ENCODE results near the gene ITGA1. TPM values are rescaled to one million over a fixed set of nuclear protein-coding genes. Genes with fewer than 3 reads are reported as not detected.

Gene ITGA1
- total RNA-seq, 1 donor from 2014 or later = 84.4 TPM

DNA sequence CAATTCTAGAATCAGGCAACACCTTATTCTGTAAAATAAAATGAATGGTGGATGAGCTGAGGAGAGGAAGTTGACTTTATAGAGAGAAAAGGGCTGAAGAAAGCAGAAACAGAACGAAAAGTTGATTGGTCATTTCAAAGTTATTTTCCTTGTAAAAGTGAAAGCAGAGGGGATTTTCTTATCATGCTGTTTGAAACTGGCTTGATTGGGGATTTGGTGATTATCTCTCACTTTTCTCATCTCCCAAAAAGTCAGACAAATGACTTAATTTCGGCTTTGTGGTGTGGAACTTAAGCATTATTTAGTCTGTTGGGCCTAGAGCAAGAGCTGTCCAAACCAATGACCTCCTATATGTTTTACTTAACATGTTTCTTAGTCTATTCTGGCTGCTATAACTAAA lies 141.0 kb downstream of the ITGA1 start:
- no peak for DNase-seq
- Histone ChIP-seq H3K4me3 (no peak overlapping the region), H3K36me3 (peaks cover 37% of the 10 kb centered on the region), H3K9me3 (no peaks in the 10 kb centered on the region), H3K27me3 (ENCODE audit: low read depth) (no peaks in the 10 kb centered on the region), H3K4me1 (no peaks in the 10 kb centered on the region), H3K27ac (no peak overlapping the region)
- ATAC-seq = no peak
- intact Hi-C loops (cut with DNase I) = no loop called here
- TF ChIP-seq, protein P1, sequence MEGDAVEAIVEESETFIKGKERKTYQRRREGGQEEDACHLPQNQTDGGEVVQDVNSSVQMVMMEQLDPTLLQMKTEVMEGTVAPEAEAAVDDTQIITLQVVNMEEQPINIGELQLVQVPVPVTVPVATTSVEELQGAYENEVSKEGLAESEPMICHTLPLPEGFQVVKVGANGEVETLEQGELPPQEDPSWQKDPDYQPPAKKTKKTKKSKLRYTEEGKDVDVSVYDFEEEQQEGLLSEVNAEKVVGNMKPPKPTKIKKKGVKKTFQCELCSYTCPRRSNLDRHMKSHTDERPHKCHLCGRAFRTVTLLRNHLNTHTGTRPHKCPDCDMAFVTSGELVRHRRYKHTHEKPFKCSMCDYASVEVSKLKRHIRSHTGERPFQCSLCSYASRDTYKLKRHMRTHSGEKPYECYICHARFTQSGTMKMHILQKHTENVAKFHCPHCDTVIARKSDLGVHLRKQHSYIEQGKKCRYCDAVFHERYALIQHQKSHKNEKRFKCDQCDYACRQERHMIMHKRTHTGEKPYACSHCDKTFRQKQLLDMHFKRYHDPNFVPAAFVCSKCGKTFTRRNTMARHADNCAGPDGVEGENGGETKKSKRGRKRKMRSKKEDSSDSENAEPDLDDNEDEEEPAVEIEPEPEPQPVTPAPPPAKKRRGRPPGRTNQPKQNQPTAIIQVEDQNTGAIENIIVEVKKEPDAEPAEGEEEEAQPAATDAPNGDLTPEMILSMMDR (IDR thresholded peaks at IDR 0.05) = no peak

DNA sequence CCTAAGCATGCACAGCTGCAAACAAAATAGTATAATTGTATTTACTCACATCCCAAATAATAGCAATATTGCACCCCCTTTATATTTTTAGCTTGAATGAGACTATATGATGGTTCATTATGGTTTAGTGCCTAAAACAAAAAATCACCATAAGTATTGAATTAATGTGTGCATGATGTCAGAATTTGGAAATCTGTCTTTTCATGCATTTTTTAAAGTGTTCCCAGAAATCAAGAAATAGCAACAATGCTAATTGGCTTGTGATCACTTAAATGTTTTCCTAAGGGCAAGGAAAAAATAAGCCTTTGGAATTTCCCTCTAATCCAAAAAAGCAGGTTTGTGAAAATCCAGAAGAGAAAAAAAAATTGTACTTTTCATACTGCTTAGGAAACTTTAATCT lies 150.5 kb downstream of the ITGA1 start:
- no peak overlapping the region for H3K27ac ChIP-seq
- H3K9me3 ChIP-seq = no peaks in the 10 kb centered on the region
- no peaks in the 10 kb centered on the region for H3K27me3 ChIP-seq (ENCODE audit: low read depth)
- no peak for ATAC-seq
- H3K4me3 ChIP-seq = no peak overlapping the region
- intact Hi-C loops (cut with DNase I) = no loop called here
- no peak for DNase-seq
- H3K4me1 ChIP-seq = no peaks in the 10 kb centered on the region
- peaks cover 27% of the 10 kb centered on the region for H3K36me3 ChIP-seq
- TF ChIP-seq, protein P1 (IDR thresholded peaks at IDR 0.05) = no peak

DNA sequence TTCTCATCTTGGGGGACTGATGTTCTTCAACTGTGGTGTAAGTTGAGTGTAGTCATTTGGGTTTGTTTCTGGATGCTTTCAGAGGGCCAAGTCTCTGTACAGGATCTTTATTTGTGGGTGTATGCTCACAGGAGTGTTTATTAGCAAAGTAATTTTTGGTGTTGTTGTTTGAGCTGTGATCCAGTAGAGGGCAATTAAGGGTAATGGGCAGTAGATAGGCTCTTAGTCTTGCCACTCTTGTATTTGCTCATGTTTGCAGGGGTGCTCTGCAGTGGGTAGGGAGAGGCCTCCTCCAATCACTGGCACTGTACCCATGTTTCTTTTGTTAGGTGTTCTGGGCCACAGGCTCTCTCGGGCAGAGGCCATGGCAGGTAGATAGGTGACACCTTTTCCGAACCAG lies 155.6 kb downstream of the ITGA1 start:
- intact Hi-C loops (cut with DNase I) = no loop called here

DNA sequence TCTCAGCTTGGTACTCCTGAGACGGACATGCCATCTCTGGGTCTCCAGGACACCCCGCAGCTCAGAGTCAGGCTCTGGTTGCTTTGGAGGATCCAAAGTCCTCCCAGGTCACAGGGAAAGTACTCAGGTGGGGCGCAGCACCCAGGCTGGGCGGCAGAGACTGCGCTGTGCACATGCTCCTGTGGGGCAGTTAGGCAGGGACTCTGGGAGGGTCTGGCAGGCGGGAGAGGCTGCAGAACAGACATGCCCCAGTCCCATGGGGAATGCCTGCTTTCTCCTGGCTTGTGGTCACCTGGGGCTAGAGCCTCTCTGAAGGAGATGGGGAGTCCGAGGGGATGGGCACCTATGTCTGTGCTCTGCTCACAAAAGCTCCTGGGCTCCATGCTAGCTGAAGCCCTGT lies 156.1 kb downstream of the ITGA1 start:
- H3K4me3 ChIP-seq = no peak overlapping the region
- H3K27ac ChIP-seq = no peak overlapping the region
- ATAC-seq = peak in 1 of 2 donors; percentile 45
- intact Hi-C loops (cut with DNase I) = no loop called here
- DNase-seq = no peak
- no peaks in the 10 kb centered on the region for H3K9me3 ChIP-seq
- H3K36me3 ChIP-seq = peaks cover 16% of the 10 kb centered on the region
- TF ChIP-seq, protein P1 (IDR thresholded peaks at IDR 0.05) = no peak
- H3K4me1 ChIP-seq = peaks cover 15% of the 10 kb centered on the region
- no peaks in the 10 kb centered on the region for H3K27me3 ChIP-seq (ENCODE audit: low read depth)

More for the DNA sequence above, 155.6 kb downstream of the ITGA1 start:
- TF ChIP-seq, protein P1 (IDR thresholded peaks at IDR 0.05) = no peak
- ATAC-seq = no peak
- H3K36me3 ChIP-seq = peaks cover 21% of the 10 kb centered on the region
- DNase-seq = no peak
- peaks cover 11% of the 10 kb centered on the region for H3K4me1 ChIP-seq
- no peak overlapping the region for H3K4me3 ChIP-seq
- H3K9me3 ChIP-seq = no peaks in the 10 kb centered on the region
- no peaks in the 10 kb centered on the region for H3K27me3 ChIP-seq (ENCODE audit: low read depth)
- H3K27ac ChIP-seq = no peak overlapping the region

DNA sequence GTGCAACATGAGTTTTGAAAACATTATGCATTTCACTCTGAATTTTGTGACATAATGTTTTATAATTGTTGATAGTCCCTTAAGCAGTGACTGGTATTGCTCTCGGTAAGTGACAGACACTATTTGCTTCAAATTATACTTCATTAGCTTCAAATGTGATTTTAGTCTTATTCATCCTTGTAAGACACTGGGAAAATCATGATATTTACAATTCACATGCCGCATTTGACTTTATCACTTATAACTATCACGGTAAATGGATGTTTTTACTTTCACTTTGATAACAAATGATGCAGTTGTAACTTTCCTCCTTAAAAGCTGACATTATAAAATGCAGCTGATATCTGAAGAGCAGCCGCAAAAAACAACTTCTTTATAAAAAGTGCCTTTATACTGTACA lies 157.3 kb downstream of the ITGA1 start:
- ATAC-seq (no peak), DNase-seq (no peak)
- Histone ChIP-seq H3K9me3 (no peaks in the 10 kb centered on the region), H3K27me3 (ENCODE audit: low read depth) (no peaks in the 10 kb centered on the region), H3K27ac (no peak overlapping the region), H3K4me1 (peaks cover 16% of the 10 kb centered on the region), H3K4me3 (peak overlapping the region; percentile 34), H3K36me3 (peaks cover 9% of the 10 kb centered on the region)
- TF ChIP-seq, protein P1 (IDR thresholded peaks at IDR 0.05) = no peak
- intact Hi-C loops (cut with DNase I) = loop anchor here (5.0 kb wide), 1 partner anchor 152 kb away; no protein-coding TSS in a partner anchor

DNA sequence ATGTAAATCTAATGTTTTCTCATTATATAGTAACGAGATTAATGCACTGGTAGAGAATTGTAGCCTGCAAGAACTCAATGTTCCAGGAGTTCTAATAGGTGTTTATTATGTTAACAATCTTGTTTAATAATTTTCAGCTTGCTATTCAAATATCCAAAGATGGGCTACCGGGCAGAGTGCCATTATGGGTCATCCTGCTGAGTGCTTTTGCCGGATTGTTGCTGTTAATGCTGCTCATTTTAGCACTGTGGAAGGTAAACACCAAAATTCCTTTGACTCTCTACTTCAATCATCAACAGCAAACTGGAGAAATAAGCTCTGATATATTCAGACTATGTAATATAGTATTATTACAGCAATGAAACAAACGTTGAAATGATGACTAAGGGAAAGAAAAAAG lies 159.5 kb downstream of the ITGA1 start:
- no peak overlapping the region for H3K27ac ChIP-seq
- H3K27me3 ChIP-seq (ENCODE audit: low read depth) = no peaks in the 10 kb centered on the region
- ATAC-seq (no peak), DNase-seq (no peak)
- no peaks in the 10 kb centered on the region for H3K9me3 ChIP-seq
- H3K36me3 ChIP-seq = peaks cover 12% of the 10 kb centered on the region
- intact Hi-C loops (cut with DNase I) = loop anchor here (5.0 kb wide), 1 partner anchor 150 kb away; no protein-coding TSS in a partner anchor
- H3K4me1 ChIP-seq = peaks cover 16% of the 10 kb centered on the region
- no peak overlapping the region for H3K4me3 ChIP-seq
- TF ChIP-seq, protein P1 (IDR thresholded peaks at IDR 0.05) = no peak

All from lower lobe of right lung (tissue), 2 donors.